ENCODE results near the gene SLC38A2. TPM values are rescaled to one million over a fixed set of nuclear protein-coding genes. Genes with fewer than 3 reads are reported as not detected.

Gene SLC38A2
- total RNA-seq, 2 donors from 2014 or later: 128 to 220 TPM

DNA sequence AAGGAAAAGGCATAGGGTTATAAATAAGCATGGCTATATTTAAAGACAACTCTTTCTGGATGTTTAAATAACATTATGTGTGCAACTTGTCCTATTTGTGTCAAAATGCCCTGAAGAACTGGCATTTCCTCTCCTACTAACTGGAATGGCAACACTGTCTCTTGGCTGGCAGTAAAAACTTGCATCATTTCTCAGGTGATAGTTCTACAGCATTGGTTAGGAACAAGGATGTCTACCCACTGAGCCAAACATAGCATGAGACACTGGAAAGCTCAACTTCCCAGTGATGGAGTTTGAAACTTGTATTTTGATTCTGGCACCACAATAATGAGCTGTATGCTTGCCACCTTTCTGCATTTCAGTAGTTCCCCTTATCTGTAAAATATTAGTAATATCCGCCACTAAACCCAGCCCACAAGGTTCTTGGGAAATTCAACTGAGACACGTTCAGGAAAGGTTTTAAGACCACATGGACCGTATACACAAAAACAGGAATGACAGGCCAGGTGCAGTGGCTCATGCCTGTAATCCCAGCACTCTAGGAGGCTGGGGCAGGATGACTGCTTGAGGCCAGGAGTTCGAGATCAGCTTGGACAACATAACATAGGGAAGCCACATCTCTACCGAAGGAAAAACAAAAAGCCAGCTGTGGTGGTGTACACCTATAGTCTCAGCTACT lies 5.1 kb downstream of the SLC38A2 start:
- intact Hi-C loops (cut with DNase I, micrococcal nuclease): loop anchor here in 1 of 2 donors (10.0 kb wide), 2 partner anchors 93 to 213 kb away; no protein-coding TSS in a partner anchor
- DNase-seq: no peak
- ATAC-seq: no peak

- intact Hi-C loops (cut with DNase I, micrococcal nuclease): loop anchor here in 1 of 2 donors (10.0 kb wide), 2 partner anchors 92 to 212 kb away; no protein-coding TSS in a partner anchor
- no peak for ATAC-seq
These were observed 5.8 kb downstream of the SLC38A2 start for GRCh38 chr12:46366771-46367170.

DNA sequence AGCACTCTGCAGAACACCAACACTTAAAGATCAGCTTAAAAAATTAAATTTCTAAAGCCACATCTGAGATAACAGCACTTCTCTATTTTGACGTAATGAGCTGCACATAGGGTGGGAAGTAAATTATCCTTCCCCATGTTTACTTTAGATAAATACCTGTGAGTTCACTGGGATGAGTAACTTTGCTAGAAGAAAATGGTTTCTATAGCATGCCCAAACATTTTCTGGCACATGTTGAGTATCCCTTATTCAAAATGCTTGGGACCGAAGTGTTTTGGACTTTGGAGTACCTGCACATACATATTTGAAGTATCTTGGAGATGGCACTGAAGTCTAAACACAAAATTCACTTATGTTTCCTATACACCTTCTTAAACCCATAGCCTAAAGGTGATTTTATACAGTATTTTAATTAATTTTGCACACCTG lies 6.6 kb downstream of the SLC38A2 start:
- DNase-seq (no peak), ATAC-seq (peak; percentile 36)
- intact Hi-C loops (cut with DNase I, micrococcal nuclease): loop anchor here in 1 of 2 donors (10.0 kb wide), 2 partner anchors 91 to 211 kb away; no protein-coding TSS in a partner anchor

More at GRCh38 chr12:46366771-46367170, 5.8 kb downstream of the SLC38A2 start:
- no peak for DNase-seq

DNA sequence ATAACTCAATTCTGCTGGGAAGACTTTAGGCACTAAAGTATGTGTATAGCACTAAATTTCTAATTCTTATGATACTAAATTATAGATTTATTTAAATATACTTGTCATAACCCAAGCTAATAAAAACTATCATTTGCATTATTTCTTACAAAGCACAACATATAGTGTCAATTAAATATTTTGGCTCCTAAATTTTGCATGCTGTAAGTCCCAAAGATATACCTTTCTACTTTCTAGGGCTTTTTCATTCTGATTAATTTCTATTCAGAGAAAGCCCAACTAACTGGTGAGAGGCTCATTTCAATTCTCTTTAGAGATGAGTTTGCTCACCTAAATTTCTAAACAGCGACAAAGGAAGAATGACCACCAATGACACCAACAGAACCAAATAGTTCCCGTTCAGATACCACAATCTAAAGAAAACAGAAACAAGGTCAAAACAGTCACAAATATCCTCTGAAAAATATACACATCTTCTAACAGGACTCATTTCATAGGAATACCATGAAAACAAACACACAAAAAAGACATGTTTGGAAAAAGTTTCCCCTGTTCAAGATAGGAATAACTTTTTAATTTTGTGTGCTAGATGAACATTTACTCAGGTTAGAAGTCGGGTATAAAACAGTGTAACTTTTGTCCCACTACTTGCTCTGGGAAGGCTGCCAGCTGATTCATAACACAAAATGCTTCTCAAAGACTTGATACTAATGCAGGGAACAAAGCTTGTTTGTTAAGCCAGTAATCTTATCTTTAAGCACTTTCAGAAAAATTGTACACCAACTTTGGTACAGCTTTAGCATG lies 7.6 kb downstream of the SLC38A2 start:
- ATAC-seq: peak; percentile 63
- peak; percentile 71 to 73 for DNase-seq
- intact Hi-C loops (cut with DNase I, micrococcal nuclease): loop anchor here in 1 of 2 donors (10.0 kb wide), 2 partner anchors 90 to 210 kb away; no protein-coding TSS in a partner anchor

- ATAC-seq (no peak), DNase-seq (no peak)
- intact Hi-C loops (cut with DNase I, micrococcal nuclease): loop anchor here in 1 of 2 donors (10.0 kb wide), 2 partner anchors 89 to 209 kb away; no protein-coding TSS in a partner anchor
These were observed 8.3 kb downstream of the SLC38A2 start for GRCh38 chr12:46364300-46364696.

- ATAC-seq: no peak
- DNase-seq: no peak
- intact Hi-C loops (cut with DNase I, micrococcal nuclease): loop anchor here in 1 of 2 donors (10.0 kb wide), 2 partner anchors 89 to 209 kb away; no protein-coding TSS in a partner anchor
These were observed 8.8 kb downstream of the SLC38A2 start for GRCh38 chr12:46363582-46364299.

GRCh38 chr12:46362895-46363581 lies 9.5 kb downstream of the SLC38A2 start:
- no peak for ATAC-seq
- DNase-seq: no peak
- intact Hi-C loops (cut with DNase I, micrococcal nuclease): loop anchor here in 1 of 2 donors (10.0 kb wide), 2 partner anchors 88 to 208 kb away; no protein-coding TSS in a partner anchor

DNA sequence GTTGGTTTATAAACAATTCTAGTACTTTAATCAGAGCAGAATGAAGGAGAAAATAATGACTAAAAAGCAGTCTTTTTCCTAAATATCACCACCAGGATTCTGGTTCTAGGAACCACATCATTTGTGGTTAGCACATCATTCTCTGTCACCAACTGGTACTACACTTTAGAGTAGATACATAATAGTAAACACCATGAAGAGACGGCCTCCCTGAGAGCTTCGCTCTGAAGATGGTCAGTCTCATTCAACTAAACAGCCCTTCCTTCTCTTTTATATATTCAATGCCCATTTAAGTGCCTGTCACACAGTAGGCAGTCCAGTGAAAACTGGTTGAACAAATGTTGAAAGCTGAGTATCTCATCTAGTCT lies 10.9 kb downstream of the SLC38A2 start:
- ATAC-seq (no peak), DNase-seq (no peak)
- intact Hi-C loops (cut with DNase I, micrococcal nuclease): loop anchor here in 1 of 2 donors (10.0 kb wide), 2 partner anchors 87 to 207 kb away; no protein-coding TSS in a partner anchor

GRCh38 chr12:46360908-46361666 lies 11.5 kb downstream of the SLC38A2 start:
- ATAC-seq: no peak
- intact Hi-C loops (cut with DNase I, micrococcal nuclease): loop anchor here in 1 of 2 donors (10.0 kb wide), 2 partner anchors 86 to 206 kb away; no protein-coding TSS in a partner anchor

DNA sequence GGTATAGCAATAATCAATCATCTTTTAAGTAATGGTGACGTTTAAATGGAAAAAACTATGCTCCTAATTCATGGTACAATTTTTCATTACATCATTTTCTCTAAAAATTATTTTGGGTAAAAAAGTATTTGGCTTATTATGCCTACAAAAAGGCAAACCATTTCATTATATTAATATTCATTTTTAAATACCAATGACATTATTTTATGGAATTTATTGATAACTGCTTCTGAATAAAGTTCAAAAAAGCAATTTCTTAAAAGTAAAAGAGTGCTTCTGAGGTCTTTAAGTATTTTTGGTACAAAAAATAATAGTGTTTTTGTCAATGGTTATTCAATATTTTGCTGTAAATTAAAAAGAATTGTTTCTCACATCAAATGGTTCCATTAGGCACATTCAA lies 12.2 kb downstream of the SLC38A2 start:
- no peak for ATAC-seq
- intact Hi-C loops (cut with DNase I, micrococcal nuclease): loop anchor here in 1 of 2 donors (10.0 kb wide), 2 partner anchors 86 to 206 kb away; no protein-coding TSS in a partner anchor

More at GRCh38 chr12:46360908-46361666, 11.5 kb downstream of the SLC38A2 start:
- no peak for DNase-seq

DNA sequence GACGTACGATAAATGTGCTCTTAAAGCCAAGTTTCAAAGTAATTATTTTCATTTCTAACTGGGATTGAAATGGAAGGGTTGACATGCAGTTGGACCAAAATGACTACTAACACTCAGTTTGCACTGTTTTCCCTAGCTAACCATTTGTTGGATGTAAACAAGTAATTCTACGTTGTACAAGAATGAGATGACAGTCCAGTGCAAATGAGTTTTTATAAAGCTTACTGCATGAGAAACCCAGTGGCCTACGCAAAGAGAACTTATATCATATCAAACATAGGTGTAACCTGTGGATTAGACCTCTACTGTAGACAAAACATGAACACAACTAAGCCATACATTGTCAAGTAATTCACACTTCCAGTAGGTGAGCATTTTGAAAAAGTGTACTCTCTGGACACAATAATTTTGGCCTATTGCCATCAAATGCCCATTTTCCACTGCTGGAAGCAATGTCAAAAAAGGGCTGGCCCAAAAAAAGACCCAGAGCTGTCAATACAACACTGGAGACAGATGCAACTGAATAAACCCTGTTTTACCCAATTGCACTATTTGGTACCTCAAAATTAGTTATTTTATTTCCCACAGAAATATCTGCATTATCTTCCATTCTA lies 12.8 kb downstream of the SLC38A2 start:
- ATAC-seq (no peak), DNase-seq (no peak)
- intact Hi-C loops (cut with DNase I, micrococcal nuclease): loop anchor here in 1 of 2 donors (10.0 kb wide), 2 partner anchors 85 to 205 kb away; no protein-coding TSS in a partner anchor

More for the DNA sequence above, 12.2 kb downstream of the SLC38A2 start:
- DNase-seq: no peak

DNA sequence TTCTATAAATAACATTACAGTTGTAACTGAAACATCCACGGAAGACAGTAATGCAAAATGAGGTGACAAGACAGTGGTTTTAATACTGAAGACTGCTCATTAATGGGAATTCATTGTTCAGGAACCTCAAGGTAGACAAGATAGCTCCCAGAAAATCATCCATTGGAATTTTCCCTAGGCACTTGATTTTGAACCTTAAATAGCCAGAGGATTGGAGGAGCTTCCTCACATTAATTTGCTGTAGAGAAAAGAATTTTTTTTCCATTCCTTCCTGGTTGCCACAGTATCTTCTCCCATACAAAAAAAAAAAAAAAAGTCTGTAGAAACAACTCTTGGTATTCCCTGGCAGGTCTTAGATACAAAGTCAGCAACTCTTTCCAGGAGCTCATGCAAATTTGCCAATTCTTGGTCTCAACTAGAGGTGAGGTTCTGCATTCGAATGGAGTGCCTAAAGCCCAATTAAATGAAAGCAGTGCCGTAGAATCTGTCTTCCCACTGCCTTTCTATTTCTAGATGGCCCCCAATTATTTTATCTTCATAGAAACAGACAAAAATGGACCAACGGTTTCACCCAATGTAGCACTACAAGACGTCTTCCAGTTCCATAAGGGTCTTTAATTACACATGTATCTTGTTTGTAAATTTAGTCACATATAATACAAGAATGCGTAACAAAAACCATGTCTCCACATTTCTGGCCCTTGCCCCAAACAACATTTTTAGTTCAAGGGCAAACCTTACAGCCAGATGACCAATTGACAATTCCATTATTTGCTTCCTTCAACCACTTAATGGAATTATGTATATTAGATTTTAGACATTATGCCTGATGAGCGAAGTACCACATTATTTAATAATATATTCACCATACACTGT lies 13.5 kb downstream of the SLC38A2 start:
- DNase-seq: no peak
- intact Hi-C loops (cut with DNase I, micrococcal nuclease): no loop called here
- ATAC-seq: no peak

DNA sequence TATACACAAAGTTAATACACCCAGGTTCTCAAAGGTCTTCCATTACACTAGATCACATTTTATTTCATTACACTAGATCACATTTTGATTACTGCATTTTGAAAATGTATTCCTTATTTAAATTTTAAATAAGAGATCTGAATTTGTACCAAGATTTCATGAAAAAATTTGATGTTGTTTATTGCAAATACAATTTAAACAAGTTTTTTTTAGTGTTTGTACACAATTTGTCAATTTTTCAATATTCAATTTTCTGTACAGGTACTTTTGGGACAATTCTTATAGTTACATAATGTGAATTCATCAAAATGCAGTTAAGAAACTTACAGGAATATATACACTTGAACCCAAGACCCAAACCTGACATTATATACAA lies 14.3 kb downstream of the SLC38A2 start:
- DNase-seq: no peak
- ATAC-seq: no peak
- intact Hi-C loops (cut with DNase I, micrococcal nuclease): no loop called here

DNA sequence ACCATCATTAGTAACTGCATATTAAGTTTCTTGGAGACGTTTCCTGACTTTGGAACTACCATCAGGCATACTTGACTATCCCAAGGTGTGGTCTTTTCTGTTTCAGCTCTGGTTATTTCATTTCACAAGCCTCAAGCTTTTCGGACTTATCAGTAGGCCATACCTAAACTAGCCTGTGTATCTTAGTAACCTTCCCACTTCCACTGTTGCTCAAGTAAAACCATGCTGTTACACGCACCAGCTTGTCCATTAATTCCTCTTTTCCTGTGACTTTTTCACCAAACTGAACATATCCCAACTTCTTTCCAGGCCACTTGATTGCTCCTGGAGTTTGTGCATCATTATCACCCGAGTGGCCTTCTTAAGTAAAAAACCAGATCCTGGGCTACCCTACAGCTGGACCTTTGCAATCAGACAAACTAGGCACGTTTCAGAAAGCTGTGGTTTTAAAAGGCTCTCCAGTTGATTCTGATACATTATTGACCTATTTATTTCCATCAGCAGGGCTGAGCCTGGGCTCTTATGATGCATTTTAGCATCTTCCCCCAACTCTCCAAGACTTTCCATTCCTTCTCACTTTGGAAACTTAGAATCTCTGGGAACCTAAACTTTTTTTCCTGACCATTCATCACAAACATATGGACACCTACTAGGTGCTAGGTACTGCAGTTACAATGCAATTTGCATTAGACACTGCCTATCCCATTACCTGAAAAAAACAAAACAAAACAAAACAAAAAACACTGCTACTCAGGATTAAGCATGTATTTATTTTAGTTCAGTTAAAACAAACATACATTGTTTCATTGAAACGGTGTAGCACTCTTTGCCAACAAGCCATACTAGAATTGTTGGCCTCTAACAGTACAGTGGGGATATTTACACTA lies 14.9 kb downstream of the SLC38A2 start:
- DNase-seq: no peak
- intact Hi-C loops (cut with DNase I, micrococcal nuclease): no loop called here

More for the DNA sequence above, 14.9 kb downstream of the SLC38A2 start:
- peak; percentile 29 for ATAC-seq
